Fibroblast of skin of left quadriceps (primary cell): Measurements from ENCODE around the gene SIMC1.
"Not testable (repeated sequence)": the region's sequence is repeated elsewhere in the genome, so short reads cannot be mapped to it uniquely, and the experiment has no call there.

Source experiments
- DNase-seq, 2 experiments: peaks; one replicate each; pipeline ENCODE4 v3.0.0-alpha.2; 2013; ENCODE audit warnings: low read depth in 2 of 2

SIMC1 gene

DNA sequence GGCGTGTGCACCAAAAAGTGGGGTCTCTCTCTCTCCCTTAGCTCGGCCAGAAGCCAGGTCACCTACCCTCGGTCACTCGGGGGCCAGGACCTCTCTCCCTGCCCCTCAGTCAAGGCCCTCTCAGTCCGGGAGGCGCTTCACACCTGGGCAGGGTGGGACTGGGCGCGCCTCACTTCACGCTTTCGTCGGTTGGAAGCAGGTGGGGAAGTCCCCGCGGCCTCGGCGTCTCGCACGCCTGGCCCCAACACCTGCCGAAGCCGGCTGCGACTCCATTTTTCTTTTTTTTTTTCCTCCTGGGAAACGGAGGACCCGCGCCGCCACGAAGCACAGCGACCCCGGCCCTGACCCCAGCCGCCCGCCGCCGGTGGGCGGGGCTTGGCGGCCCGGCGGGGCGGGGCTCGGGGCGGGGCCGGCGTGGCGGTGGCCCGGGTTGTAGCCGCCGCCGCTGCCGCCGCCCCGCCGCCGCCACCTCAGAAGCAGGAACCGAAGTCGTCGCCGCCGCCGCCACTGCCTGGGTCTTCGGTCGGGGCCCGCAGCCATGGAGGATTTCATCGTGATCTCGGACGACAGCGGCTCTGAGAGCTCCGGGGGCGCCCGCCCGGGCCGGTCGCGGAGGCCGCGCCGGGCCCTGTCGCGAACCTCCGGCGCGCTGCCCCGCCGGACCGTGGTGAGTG lies at the start of gene SIMC1:
TSS of gene SIMC1 (plus strand) at position 454 of the 674 bp plus-strand sequence. CDS start at position 539, 85 bp downstream.
- not testable (repeated sequence) for DNase-seq

DNA sequence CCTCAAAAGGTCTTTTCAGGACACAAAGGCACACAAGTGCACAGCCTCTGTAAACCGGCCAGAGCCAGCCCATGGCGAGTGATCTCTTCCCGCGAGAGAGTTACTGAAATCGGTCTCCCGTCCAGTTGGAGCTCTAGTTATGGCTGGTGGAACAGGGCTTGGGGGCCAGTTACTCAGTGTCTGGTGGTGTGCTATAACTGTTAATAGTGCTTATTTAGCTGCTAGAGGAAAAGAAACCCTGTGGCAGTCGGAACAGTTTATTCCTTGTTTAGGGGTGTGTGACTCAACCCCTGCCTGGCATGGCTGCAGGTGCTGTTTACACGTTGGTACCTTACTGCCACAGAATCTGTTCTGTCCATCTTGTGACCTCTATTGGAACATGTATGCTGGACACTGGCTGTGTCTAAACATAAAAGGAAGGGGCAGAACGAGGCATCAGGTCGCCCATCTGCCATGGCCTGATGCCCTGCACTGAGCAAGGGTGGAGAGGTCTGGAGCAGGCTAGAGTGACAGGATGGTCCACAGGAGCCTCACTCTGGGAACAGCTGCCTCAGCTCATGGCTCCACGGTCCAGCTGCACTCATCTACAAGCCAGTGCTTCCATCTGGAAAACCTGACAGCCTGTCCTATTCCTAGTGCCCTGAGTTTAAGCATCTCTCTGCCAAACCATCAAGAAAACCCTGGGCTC lies 49.6 kb upstream of the SIMC1 start:
- DNase-seq, result no peak

DNA sequence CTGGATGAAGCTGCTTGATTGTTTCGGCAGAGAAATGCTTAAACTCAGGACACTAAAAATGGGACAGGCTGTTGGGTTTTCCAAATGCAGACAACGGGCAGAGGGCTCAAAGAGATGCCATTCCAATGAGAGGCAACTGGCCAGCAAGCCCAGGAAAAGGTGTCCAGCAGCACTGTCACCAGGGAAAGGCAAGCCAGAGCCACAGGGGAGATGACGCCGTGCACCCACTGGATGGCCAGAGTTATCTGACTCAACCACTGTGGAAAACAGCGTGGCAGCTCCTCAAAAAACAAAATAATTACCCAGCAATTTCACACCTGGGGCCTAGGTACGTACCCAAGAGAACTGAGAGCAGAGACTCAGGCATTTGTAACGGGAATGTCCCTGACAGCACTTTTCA lies 48.4 kb upstream of the SIMC1 start:
- no peak for DNase-seq

DNA sequence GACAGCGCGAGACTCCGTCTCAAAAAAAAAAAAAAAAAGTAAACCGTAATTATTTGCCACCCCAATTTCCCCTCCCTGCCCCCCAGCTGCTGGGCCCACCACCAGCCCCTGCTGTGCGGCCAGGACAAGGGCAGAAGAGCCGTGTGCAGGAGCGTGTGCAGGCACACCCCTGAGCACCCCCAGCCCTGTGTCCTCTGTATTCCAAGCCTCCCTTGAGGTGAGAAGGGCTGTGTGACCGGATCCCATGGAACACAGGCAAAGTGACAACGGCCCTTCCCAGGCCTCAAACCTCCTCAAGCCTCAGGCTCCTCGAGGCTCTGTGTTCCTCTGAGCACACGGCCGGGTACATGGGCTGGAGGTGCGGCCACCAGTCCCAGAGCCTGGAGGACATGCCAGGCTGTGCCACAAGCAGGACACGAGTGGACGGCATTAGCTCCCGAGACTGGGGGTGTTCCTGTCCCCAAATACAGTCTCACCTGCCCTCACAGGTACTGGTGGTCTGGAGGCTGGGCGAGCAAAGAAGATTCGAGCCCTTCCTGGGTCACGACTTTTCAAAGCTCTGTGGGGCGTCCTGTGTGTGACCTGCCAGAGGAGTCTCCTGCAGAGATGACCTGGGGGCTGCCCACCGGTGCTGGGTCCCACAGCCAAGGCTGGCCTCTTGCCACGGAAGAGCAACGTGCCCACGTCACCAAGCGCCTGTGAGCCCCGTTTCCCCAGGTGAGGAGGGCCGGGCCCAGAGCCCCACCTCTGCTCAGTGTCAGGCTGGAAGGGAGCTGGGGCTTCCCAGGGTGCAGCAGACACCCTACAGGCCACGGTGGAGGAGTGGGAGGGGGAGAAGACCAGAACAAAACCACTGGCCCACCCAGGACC lies 47.1 kb upstream of the SIMC1 start:
- DNase-seq, result no peak

DNA sequence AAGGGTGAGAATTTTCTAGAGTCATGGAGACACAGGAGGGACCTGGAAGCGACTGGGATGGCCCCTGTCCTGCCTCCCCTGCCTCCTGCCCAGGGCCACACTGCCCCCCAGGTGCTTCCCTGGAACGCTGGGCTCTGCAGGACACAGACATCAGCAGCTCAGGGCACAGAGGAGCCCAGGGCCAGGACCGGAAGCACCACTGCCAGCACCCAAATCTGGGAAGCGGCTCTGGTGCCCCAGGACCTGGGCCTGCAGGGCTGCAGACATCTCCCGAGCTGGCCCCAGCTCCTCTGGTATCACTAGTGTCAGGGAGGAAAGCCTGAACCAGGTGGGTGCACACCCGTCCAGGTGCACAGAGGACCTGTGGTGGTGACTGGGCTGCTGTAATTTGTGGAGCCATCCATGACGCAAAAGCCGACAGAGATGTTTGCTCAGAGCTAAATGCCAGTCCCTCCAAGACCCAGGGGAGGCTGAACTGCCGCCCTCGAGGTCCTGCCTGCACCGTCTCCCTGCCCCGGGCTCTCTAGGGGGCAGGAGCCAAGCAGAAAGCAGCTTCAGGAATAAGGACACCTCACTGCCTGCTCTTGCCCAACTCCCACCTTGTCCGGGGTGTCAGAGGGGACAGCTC lies 46.0 kb upstream of the SIMC1 start:
- DNase-seq, result no peak

DNA sequence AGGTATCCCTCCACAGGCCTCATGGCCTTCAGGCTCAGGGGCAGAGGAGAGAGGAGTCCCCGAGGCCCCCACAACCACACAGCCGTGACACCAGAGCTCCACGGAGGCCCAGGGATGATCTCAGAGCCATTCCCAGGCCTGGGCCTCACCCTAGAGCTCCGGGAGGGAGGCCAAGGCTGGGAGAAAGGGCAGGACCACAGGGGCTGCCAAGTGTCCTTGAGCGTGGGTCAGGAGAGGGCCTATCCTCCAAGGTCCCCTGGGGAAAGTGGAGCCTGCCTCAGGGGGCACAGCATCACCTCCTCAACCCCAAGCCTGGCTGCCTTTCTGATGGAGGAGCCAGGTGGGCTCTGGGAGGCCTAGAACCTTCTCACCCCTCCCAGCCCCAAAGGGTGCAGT lies 45.5 kb upstream of the SIMC1 start:
- DNase-seq, result not testable (repeated sequence)

DNA sequence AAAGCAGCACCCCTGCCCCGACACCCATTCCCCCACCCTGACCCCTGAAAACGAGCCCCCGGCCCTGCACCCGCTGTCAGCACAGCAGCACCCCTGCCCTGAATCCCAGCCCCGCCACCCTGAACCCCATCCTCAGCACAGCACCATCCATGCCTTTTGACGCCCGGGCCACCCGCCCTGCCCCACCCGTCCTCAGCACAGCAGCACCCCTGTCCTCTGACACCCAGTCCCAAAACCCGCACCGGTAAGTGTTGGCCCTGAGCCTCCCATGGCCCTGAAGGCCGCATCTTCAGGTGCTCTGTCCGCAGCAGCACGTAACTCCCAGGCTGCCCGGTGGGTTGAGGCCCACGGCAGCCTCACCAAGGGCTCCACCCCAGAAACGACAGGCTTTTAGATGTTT lies 44.6 kb upstream of the SIMC1 start:
- DNase-seq, result not testable (repeated sequence)

DNA sequence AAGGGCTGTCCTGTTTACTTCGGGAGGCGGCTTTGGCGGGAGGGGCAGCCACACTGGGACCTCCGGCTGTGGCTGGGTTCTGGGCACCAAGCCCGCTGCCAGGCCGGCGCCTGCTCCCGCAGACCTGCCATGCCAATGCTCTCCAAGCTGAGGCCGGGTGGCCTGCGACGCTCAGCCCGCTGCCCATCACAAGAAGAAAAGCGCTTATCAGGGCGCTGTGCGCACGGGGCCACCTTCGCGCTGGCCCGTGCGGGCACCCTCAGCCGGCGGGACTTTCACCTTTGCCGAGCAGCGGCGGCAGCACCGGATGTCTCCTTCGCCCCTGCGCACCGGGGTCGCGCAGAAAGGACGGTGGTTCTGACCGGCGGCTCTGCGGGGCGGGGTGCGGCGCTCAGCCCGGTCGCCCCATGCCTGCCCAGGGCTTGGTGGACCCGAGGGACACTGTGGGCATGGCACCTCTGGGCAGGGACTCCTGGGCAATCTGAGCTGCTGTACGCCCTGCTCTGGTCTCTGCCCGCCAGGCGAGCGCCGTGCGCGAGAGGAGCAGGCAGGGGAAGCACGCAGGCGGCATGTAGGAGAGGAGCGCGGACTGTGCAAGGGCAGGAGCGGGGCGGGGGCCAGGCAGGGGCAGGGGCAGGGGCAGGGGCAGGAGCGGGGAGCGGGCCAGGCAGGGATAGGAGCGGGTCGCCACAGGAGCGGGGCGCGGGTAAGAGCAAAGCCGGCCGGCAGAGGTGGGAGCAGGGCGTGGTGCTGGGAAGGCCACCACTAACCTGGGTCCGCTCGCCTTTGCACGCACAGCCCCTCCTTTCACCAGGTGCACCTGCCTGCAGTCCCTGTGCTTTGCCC lies 43.8 kb upstream of the SIMC1 start:
- DNase-seq, result not testable (repeated sequence)

DNA sequence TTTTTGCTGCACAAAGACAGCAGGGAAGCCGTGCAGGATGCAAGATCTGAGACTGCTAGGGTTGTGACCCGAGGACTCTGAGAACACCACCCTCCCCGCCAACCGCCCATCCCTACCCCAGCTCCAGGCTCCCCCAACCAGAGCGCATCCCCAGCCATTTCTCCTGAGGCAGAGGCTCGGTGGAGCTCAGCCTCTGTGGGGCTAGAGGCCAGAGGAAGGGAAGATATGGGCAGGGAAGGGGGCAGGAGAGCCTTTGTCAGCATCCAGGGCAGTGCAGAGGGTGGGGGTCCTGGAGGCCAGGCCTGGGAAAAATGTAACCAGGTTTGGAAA lies 43.2 kb upstream of the SIMC1 start:
- not testable (repeated sequence) for DNase-seq

DNA sequence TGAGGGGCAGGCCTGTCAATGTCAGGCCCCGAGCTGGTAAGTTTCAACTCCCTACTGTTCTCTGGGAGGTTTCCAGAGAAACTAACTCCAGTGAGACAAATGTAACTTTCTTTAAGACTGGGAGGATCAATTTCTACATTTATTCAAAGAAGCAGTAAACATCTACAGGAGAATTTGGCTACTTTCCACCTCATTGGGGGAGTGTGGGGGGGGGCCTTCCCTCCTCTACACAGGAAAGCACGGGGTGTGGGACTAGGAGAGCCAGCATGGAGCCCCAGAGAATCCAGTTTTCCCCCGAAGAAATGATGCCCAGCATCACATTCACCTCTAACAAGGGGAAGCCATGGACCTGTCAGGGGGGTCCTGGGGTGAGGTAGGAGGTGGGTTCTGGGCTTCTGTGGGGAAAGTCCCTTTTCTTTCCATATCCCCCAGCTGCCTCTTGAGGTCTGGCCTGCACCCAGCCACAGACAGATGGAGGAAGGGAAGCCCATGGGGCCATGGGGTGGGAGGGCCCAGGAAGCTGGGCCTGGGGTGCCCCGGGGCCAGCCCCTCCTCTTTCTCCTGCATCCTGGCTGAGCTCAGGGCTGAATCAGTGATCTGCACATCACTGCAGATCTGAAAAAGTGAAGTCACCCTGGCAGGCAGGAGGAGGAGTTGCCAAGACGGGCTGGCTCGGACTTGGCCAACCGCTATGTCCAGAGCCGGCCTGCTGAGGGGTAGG lies 42.6 kb upstream of the SIMC1 start:
- DNase-seq, result not testable (repeated sequence)

DNA sequence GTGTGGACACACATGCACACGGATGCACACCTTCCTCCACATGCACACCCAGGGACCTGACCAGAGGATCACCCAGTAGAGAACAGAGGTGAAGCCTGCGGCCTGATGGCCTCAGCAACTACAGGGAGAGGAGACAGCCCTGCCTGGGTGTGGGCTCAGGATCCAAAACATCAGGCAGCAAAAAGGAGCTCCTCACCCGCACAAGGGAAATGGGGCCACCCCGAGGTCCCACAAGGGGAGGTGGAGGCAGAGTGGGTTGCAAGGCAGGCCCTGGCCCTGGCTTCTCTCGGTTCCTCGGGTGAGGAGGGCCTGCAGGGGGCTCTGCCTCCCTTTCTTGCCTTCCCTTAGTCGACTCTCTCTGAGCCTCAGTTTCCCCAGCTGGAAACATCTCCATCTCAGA lies 41.4 kb upstream of the SIMC1 start:
- DNase-seq, result not testable (repeated sequence)

DNA sequence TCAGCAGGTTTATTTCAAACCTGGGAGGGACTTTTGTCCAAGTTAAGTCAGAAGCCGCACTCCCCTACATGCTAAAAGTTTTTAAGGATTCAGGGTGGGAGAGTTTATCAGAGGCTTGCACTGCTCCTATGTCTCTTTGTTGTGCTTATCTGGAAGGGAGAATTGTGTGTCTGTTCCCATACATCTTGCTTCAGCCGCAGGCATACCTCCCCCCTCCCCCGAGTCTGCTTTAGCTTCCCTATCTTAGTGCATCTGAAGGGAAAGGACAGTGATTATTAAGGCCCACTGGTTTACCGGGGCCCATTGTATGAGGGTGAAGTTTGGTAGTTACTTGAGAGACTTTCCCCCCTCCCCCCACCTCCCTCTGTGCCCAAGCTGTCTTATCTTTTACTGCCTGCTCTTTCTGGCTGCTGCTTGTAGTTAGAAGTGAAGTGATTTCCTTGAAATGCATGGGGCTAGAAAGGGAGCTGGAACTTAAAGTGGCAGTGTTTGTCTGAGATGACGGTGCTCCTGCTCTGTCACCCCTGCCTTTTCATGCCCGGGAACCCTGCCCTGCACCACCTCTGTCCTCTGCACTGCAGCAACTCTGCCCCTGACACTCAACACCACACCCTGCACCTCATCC lies 40.9 kb upstream of the SIMC1 start:
- DNase-seq, result not testable (repeated sequence)

DNA sequence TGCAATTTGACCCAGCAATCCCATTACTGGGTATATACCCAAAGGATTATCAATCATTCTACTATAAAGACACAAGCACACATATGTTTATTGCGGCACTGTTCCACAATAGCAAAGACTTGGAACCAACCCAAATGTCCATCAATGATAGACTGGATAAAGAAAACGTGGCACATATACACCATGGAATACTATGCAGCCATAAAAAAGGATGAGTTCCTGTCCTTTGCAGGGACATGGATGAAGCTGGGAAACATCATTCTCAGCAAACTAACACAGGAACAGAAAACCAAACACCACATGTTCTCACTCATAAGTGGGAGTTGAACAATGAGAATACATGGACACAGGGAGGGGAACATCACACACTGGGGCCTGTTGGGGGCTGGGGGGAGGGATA lies 39.9 kb upstream of the SIMC1 start:
- DNase-seq, result not testable (repeated sequence)

DNA sequence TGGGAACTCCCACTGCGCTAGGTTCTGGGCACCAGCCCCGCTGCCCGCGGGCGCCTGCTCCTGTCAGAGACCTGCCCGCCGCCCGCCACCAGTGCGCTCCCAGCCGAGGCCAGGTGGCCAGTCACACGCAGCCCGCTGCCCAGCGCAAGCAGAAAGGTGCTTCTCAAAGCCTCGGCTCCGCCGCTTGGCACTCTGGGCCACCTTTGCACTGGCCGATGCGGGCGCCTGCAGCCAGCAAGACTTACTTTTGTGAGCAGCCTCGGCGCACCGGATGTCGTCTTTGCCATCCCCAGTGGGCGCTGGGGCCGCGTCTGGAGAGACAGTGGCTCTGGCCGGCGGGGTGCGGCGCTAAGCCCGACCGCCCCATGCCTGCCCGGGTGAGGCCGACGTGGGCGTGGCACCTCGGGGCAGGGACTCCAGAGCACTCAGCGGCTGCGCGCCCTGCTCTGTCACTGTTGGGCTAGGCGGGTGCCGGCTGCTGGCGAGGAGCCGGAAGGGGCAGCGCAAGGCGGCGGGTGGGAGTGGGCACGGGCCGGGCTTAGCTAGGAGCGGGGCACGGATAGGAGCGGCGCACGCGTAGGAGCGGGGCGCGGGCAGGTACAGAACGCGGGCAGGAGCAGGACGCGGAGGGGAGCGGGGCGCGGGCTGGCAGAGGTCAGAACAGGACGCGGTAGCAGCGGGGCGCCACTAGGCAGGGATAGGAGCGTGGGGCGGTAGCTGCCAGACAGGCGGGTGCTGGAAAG lies 39.1 kb upstream of the SIMC1 start:
- DNase-seq, result not testable (repeated sequence)

DNA sequence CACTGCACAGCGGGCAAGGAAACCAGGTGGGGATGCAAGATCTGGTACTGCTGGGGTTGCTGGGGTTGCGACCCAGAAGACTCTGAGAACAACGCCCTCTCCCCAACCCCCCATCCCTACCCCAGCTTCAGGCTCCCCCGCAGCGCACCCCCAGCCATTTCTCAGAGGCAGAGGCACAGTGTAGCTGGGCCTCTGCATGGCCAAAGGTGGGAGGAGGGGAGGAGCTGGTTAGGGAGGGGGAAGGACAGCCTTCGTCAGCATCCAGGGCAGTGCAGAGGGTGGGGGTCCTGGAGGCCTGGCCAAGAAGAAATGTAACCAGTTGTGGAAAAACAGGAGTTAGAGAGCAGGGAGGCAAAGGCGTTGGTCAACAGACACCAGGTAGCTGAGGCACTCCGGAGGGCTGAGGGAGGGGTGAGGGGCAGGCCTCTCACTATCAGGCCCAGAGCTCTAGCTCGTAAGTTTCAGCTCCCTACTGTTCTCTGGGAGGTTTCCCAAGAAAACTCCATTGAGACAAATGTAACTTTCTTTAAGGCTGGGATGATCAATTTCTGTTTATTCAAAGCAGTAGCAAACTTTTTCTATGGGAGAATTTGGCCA lies 38.3 kb upstream of the SIMC1 start:
- not testable (repeated sequence) for DNase-seq

DNA sequence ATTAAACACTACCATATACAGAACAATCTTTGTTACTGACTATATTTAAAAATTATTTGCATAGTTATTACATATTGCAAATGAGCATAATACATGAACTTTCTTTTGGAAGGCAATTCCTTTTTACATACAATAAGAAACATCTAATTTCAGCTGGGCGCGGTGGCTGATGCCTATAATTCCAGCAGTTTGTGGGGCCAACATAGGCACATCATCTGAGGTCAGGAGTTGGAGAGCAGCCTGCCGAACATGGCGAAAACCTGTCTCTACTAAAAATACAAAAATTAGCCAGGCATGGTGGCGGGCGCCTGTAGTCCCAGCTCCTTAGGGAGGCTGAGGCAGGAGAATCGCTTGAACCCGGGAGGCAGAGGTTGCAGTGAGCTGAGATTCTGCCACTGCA lies 36.4 kb upstream of the SIMC1 start:
- no peak for DNase-seq

DNA sequence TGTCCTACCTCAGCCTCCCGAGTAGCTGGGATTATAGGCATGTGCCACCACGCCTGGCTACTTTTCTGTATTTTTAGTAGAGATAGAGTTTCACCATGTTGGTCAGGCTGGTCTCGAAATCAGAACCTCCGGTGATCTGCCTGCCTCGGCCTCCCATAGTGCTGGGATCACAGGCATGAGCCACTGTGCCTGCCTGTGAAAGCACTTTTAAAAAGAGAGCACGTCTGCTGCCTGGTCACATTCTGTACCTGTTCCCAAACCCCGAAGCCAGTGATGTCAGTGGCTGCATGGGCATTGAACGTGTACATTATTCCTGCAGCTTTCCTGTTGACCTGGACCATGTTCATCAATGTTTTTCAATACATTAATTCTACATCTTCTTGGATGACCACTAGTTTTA lies 35.1 kb upstream of the SIMC1 start:
- DNase-seq, result no peak

DNA sequence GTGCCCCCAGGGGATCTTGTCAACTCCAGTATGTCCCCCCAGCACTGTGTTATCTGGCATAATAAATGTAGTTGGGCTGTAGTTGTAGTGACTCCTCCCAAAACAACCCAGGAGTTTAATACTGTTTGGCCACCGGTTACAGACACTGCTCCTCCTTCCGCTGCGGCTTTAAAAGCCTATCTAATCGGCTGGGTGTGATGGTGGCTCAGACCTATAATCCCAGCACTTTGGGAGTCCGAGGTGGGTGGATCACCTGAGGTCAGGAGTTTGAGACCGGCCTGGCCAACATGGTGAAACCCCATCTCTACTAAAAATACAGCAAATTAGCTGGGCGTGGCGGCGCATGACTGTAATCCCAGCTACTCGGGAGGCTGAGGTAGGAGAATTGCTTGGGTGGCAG lies 34.7 kb upstream of the SIMC1 start:
- not testable (repeated sequence) for DNase-seq

DNA sequence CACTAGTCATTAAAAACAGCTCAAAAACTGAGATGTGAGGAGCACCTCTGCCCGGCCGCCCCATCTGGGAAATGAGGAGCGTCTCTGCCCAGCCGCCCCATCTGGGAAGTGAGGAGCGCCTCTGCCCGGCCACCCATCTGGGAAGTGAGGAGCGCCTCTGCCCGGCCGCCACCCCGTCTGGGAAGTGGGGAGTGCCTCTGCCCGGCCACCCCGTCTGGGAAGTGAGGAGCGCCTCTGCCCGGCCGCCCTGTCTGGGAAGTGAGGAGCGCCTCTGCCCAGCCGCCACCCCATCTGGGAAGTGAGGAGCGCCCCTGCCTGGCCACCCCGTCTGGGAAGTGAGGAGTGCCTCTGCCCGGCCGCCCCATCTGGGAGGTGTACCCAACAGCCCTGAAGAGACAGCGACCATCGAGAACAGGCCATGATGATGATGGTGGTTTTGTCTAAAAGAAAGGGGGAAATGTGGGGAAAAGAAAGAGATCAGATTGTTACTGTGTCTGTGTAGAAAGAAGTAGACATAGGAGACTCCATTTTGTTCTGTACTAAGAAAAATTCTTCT lies 23.7 kb upstream of the SIMC1 start:
- DNase-seq, result not testable (repeated sequence)
